Gastroesophageal sphincter (tissue), 3 donors: Measurements from ENCODE around the gene CD82.

ENCODE experiments used
- CTCF ChIP-seq, 4 experiments: fragments of 200-600 bp in 2 of 4; fragments of 450-650 bp in 2 of 4; sonication (generic) in 1 of 4; IDR thresholded peaks; one replicate each; pipeline ENCODE4 v1.5.1; 2017 to 2019; ENCODE audit warnings: antibody characterized with exemption in 4 of 4, mild to moderate bottlenecking in 2 of 4, moderate library complexity in 2 of 4
- EP300 ChIP-seq: sonication (generic); formaldehyde crosslinking; IDR thresholded peaks from one replicate; pipeline ENCODE4 v1.6.1; 2017; ENCODE audit warnings: antibody characterized with exemption, mild to moderate bottlenecking
- POLR2A ChIP-seq, 2 donors: fragments of 450-650 bp; IDR thresholded peaks; one replicate each; pipeline ENCODE4 v1.6.1; 2017; ENCODE audit warnings: antibody characterized with exemption in 2 of 2, mild to moderate bottlenecking in 2 of 2, moderate library complexity in 1 of 2
- POLR2AphosphoS5 ChIP-seq: sonication (generic); formaldehyde crosslinking; IDR thresholded peaks from one replicate; pipeline ENCODE4 v1.6.1; 2017; ENCODE audit warnings: antibody characterized with exemption

- TF ChIP-seq EP300 (no peak), POLR2A (IDR thresholded peaks at IDR 0.05) (no peak), CTCF (IDR thresholded peaks at IDR 0.05) (no peak), POLR2AphosphoS5 (no peak)
These were observed 43.2 kb upstream of the CD82 start for GRCh38 chr11:44522294-44522693.
